ENCODE results near the gene ZBTB20.

GRCh38 chr3:114494498-114494897, 652.6 kb downstream of the ZBTB20 start:
- TF ChIP-seq EZH2 (optimal IDR thresholded peaks at IDR 0.05; ENCODE audit: low read depth, low read length) (no peak), CTCF (IDR thresholded peaks at IDR 0.05; ENCODE audit: low read length) (no peak), EZH2phosphoT487 (IDR thresholded peaks at IDR 0.05; ENCODE audit: low read length) (no peak)

Data from MM.1S (cell line).